HG03354 (cell line): ENCODE data around the gene ZNF775.

Experiments used
- ATAC-seq: cut with Tn5 transposase; IDR thresholded peaks from one replicate; pipeline ENCODE4 v1.9.1; 2021; ENCODE audit warnings: mild to moderate bottlenecking; ENCODE audit not compliant: unreplicated experiment, poor library complexity, severe bottlenecking

Gene ZNF775

DNA sequence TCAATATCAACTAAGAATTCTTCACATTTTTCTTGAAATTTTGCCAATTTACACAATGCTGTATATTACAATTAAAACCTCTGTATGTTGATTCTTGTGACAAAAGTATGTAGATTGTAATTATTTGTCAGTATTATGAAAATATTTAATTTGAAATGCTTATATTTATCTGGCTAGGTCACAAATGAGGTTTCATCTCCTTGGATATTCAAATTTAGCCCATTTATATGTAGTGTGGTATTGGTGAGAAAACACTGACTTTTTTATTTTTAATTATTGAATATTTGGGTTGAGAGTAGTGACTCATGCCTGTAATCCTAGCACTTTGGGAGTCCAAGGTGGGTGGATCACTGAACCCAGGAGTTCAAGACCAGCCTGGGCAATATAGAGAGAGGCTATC is 34.8 kb upstream of the ZNF775 start:
- ATAC-seq: no peak

DNA sequence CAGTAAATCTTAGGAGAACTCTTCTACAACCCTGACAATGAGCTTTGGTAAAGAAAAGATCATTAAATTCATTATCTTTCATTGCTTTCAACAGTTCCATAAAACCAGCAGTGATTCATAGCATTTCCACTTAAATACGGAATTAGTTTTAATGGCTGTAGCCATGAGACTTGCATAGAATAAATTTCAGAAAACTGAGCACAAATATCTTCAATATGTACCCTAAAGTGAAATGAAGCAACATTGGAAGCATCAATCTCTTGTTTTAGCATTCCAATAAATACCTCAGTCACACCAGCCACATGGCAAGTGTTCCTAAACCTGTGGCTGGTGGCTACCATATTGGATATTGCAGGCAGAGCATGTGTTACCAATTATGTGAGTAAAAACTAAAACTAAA is 34.1 kb upstream of the ZNF775 start:
- ATAC-seq: no peak

DNA sequence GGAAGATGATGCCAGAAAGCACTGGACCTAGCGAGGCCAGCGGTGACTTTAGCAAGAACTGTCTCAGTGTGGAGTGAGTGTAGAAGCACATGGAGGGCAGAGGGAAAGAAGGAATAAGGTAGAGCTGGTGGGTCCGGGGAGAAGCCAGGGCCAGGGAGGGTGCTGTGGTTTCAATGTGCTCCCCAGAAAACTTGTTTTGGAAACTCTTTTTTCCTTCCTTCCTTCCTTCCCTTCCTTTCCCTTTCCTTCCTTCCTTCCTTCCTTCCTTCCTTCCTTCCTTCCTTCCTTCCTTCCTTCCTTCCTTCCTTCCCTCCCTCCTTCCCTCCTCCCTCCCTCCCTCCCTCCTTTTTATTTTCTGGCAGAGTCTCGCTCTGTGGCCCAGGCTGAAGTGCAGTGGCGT is 32.2 kb upstream of the ZNF775 start:
- no peak for ATAC-seq

DNA sequence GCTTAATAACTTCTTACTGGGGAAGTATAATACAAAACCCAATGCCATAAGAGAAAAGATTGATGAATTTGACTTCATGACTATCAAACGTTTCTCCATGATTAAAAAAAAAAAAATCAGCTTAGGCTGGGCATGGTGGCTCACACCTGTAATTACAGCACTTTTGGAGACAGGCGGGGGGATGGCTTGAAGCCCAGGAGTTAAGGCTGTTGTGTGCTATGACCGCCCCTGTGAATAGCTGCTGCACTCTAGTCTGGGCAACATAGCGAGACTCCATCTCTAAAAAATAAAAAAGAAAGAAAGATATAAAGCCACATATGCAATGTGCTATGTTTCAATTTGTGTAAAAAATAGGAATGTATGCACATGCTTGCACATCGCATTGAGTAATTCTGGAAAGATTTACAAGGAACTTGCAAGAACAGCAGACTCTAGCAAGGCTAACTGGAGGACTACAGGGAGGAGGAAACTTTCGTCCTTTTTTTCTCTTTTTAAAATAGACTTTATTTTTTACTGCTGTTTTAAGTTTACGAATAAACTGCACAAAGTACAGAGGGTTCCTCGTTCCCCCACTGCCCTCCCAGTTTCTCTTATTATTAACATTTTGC is 27.4 kb upstream of the ZNF775 start:
- no peak for ATAC-seq

DNA sequence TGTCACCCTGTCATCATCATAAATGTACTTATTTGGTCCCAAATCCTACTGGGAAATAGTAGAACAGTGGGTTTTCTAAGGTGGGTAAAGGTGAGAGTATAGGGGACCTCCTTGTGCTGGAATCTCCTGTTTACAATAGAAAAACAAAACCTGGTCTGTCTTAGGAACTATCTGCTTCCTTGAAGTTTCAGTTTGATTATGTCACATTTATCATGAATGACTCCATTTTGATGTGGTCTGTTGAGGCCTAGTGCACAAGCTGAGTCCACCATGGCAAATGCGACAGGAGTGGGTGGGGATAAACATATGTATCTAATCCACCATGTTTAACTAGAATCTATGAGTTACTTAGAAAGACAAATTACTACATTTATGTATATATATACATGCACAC is 23.5 kb upstream of the ZNF775 start:
- no peak for ATAC-seq

DNA sequence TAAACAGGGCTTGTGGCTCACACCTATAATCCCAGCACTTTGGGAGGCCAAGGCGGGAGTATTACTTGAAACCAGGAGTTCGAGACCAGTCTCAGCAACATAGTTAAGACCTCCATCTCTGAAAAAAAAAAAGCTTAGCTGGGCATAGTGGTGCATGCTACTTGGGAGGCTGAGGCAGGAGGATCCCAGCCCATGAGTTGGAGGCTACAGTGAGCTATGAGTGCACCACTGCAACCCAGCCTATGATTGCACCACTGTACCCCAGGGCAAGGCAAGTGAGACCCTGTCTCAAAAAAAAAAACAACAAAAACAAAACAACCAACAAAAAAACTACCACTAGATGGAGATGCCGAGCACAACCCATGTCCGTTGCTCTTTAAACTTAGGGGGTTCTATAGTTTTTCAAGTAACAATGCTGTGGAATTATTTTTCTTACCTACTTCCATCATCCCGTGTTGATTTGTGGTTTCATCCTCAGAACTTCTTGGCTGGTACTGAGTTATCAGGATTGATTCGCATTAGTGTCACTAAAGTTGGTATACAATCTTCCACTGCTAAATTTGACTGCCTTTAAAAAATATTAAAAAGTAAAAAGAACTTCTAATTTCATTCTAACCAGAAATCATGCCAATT is 22.7 kb upstream of the ZNF775 start:
- ATAC-seq: peak; percentile 35

DNA sequence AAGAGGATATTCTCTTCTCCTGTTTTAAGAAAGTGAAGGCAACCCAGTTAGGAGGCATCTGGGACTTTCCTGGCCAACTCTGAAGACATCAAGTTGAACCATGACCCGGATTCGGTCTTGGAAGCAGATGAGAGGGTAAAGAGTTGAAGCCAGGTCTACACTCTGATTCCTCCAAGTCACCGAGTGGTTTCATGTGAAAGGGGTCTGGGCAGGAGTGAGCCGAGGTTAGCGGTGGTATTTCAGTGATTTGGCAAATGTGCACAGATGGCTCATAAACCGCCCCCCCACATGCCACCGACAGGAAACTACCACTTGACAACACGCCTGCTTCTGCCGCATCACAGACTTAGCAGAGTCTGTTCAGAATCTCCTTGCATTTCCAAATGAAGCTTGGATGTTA is 21.9 kb upstream of the ZNF775 start:
- ATAC-seq: peak; percentile 77

DNA sequence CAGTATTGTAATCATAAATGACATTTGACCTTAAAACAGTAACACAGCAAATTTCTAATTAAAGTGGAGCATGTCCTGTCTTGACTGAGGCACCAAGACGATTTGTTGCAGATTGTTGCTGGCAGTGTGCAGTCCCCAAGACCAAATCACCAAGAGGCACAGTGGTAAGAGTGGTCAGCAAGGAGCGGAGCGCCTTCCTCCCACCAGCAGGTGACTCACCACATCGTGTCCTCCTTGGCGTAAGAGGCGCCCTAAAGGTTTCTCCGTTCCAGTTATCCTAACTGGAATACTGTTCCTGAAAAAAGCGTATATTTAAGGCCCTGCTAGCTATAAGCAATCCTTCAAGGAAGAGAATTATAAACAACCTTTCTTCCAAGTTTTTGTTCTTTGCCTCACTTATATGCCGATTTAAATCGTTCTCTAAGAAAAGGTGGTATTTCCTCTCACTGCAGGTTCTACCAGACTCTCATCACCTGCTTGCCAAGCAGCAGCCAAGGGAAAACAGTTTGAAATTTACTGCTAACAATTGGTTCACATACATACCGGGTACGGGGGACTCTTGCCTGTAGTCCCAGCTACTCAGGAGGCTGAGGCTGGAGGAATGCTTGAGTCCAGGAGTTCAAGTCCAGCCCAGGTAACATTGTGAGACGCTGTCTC is 21.2 kb upstream of the ZNF775 start:
- peak; percentile 26 for ATAC-seq

DNA sequence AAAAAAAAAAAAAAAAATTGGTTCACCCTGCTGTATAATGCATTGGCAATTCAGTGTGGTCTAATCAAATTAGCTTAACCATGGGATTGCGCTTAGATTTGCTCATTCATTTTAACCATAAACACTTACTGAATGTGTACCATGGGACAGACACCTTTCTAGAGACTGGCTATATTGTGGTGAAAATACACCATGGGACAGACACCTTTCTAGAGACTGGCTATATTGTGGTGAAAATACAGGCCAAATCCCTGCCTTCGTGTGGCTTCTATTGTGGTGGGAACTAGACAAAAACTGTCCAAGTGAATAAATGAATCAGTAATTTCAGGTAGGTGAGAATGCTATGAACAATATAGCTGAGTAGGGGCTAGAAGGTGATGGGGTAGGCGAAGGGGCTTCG is 20.7 kb upstream of the ZNF775 start:
- ATAC-seq: no peak

DNA sequence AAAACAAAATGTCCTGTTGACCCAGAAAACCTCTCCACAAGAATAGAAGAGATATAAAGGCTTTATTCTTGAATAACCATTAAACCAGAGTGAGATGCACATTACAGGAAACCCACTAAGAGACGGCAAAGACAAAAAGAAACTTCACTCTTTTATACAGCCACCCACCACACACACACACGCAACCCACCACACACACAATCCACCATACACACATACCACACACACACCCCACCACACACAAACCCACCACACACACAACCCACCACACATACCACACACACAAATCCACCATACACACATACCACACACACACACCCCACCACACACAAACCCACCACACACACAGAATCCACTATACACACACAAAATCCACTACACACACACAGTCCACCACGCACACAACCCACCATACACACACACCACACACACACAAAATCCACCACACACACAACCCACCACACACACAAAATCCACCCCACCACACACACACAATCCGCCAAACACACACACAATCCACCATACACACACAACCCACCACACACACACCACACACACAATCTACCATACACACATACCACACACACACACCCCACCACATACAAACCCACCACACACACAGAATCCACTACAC is 20.0 kb upstream of the ZNF775 start:
- ATAC-seq: no peak

DNA sequence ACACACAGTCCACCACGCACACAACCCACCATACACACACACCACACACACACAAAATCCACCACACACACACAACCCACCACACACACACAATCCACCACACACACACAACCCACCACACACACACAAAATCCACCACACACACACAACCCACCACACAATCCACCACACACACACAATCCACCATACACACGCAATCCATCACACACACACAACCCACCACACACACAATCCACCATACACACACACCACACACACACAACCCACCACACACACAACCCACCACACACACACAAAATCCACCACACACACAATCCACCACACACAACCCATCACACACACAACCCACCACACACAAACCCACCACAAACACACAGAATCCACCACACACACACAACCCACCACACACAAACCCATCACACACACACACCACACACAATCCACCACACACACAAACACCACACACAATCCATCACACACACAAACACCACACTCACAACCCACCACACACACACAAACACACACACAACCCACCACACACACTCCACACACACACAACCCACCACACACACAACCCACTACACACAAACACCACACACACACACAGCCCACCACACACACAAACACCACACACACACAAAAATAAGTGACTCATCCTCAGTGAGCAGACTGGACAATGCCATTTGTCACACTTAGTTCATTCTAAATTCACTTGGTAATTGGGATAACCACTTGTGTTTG is 19.3 kb upstream of the ZNF775 start:
- ATAC-seq: no peak

DNA sequence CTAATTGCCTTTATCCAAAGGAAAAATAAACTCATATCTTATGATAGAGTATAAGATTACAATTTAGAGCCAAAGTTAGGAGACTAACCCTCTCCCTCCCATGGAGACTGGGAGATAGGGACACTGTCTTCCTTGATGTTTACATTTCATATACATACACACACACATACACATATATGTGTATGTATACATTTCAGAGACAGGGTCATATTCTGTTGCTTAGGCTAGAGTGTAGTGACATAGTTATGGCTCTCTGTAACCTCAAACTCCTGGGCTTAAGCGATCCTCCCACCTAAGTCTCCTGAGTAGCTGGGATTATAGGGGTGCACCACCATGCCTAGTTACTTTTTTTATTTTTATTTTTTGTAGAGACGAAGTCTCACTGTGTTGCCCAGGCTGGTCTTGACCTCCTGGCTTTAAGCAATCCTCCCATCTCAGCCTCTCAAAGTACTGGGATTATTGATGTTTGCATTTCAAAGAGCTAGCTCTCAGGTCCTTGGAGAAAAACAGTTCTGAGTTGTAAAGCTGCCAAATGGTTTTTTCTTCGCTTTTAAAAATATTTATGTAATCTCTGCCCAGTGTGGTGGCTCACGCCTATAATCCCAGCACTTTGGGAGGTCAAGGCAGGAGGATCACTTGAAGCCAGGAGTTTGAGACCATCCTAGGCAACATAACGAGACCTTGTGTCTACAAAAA is 18.6 kb upstream of the ZNF775 start:
- ATAC-seq: no peak

DNA sequence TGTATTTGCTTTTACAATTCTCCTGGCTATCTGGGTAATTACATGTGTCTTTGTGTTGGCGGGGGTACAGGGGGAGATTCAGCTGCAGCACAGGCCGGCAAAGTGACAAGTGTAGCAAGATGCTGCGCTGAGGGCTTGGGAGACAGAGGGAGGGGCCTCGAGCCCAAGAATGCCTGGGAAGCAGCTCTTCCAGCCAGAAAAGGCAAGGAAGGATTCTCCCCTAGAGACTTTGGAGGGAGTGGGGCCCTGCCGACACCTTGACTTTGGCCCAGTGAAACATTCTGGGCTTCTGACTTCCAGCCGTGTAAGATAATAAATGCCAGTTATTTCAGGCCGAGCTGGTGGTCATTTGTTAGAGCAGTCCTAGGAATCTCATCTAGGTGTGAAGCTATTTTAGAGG is 17.7 kb upstream of the ZNF775 start:
- no peak for ATAC-seq

DNA sequence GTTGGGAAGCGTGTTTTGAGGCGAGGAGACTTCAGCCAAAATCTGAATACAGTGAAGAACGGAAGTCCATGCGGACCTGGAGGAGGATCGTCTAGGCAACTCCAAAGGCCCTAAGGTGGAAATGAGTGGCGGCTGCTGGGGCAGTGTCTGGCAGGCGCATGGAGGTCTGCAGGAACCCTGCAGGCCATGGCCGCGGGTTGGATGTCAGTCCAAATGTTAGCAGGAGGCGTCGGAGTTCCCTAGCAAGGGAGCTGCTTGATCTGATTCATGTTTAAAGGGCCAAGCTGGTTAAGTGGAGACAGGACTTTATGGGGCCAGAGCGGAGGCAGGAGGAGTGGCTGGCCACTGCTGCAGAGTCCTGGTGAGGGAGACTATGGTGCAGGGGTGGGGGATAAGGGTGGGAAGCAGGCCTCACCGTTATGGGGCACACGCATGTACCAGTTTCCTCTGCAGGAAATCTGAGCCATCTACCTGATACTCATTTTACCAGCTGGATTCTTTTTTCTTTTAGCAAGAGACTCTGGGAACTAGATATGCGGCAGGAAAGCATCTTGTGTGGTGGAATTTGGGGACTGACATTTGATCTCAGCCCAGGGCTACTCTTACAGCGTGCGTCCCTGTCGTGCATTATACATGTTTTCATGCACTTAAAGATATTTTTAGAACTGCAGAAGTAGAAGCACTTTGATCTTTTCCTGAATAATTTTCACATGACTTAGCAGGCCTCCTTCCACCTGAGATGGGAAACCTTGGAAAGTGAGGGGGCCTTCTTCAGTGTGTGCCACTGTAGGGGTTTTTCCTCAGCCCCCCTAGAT is 17.1 kb upstream of the ZNF775 start:
- ATAC-seq: no peak

DNA sequence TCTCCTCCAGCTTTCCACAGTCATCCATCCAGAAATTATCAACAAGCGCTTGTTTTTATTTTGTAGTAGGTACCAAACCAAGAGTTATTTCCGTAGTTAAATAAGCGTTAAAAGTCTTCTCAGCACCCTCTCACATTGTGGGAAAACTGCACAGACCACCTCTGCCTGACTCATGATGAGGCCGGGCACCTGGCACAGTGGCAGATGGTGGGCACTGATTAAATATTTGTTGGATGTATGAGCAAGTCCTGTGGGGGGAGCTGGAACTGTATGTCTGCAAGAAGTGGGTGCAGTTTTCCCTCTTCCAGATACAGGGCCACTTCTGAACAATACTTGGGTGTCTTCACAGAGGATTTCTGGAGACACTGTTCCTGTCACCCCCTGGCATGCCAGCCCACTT is 15.8 kb upstream of the ZNF775 start:
- ATAC-seq: no peak

DNA sequence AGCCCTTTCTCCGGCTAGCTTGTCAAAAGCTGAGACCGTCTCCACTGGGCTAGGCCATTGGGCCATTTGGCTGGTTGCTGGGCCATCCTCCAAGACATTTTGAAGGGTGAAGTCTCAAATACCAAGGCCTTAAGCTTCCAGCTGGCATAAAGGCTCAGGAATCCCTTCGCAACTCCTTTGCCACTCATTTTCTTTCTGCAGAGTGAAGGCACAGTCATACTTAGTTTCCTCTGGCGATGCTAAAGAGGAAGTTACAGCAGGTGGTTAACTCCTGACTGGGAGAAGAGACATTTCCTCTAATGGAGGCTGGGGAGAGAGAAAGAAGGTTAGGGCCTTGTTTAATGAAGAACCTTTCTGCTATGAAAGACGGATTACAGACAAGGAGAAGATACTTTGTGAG is 15.3 kb upstream of the ZNF775 start:
- ATAC-seq: peak; percentile 25

DNA sequence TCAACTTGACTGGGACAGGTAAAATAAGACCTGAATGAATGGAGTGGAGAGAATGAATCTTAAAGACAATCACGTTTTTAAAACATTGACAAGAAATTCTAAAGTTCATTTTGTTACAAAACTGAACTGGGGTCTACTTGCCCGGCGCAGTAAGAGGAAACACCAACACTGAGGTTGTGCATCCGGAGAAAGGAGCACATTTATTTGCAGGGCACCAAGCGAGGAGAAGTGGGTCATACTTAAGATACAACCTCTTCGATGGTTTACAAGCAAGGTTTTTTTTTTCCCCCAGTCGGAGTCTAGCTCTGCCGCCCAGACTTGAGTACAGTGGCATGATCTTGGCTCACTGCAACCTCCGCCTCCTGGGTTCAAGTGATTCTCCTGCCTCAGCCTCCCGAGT is 13.9 kb upstream of the ZNF775 start:
- no peak for ATAC-seq

DNA sequence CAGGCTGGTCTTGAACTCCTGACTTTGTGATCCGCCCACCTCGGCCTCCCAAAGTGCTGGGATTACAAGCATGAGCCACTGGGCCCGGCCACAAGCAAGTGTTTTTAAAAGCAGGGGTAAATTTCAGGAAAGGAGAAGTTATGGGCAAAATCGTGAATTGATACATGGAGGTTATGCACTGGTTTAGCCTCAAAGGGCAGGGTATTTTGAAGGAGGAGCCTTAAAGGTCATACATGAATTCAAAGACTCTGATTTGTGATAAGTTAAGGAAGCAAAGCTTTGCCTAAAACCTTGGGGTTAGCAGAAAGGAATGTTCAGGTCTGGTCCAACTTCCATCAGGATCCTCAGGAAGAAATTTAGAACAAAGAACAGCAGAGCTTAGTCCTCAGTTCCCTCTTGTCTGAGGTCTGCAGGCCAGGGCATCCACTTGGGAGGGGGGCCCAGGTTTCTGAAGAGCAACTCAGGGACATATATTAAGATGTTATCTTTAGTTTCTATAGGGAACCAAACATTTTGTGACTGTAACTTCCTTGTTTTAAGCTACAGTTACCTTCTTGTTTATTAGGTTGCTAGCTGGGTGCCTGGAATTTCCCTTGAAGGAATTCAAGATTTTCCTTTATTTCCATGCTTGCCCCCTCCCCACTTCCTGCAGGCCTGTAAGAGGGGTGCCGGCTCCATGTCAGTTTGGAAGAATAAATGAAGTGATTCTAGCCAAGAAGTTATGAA is 13.3 kb upstream of the ZNF775 start:
- ATAC-seq: no peak
